HepG2 (cell line): ENCODE data around the gene NOM1. TPM values are rescaled to one million over a fixed set of nuclear protein-coding genes. Genes with fewer than 3 reads are reported as not detected.

Experiments
- ARID4A ChIP-seq: sonication (generic); formaldehyde crosslinking; IDR thresholded peaks from 2 replicates; pipeline ENCODE4 v1.5.0; 2020; ENCODE audit warnings: mild to moderate bottlenecking, missing genetic modification reagents, borderline replicate concordance
- KDM3A ChIP-seq: IDR thresholded peaks from 2 replicates; pipeline ENCODE4 v1.6.1; 2018; ENCODE audit warnings: low read depth, missing compliant biosample characterization
- ONECUT2 ChIP-seq: sonication (generic); formaldehyde crosslinking; IDR thresholded peaks from 2 replicates; pipeline ENCODE4 v1.4.0; 2020; ENCODE audit warnings: missing genetic modification reagents
- POLR2A ChIP-seq, 2 experiments: IDR thresholded peaks; 2 replicates each; pipeline ENCODE4 v1.6.1; 2011; ENCODE audit warnings: low read depth in 2 of 2, low read length in 2 of 2, mild to moderate bottlenecking in 1 of 2, moderate library complexity in 1 of 2; ENCODE audit not compliant: insufficient read depth in 1 of 2
- RNF2 ChIP-seq: fragments of 450-650 bp; conservative IDR thresholded peaks from 2 replicates; pipeline ENCODE4 v1.6.1; 2016; ENCODE audit warnings: low read depth
- SALL1 ChIP-seq: sonication (generic); formaldehyde crosslinking; IDR thresholded peaks from 2 replicates; pipeline ENCODE4 v1.8.0; 2022; ENCODE audit warnings: mild to moderate bottlenecking, missing genetic modification reagents
- ZEB1 ChIP-seq: IDR thresholded peaks from 2 replicates; pipeline ENCODE4 v1.6.1; 2012; ENCODE audit warnings: mild to moderate bottlenecking, low read depth, inconsistent platforms; ENCODE audit not compliant: insufficient replicate concordance
- ZNF205 ChIP-seq: IDR thresholded peaks from 2 replicates; pipeline ENCODE4 v1.6.1; 2018; ENCODE audit warnings: missing biosample characterization, missing genetic modification reagents
- ZNF407 ChIP-seq: sonication (generic); formaldehyde crosslinking; IDR thresholded peaks from one replicate; pipeline ENCODE4 v1.5.1; 2020; ENCODE audit warnings: mild to moderate bottlenecking, missing genetic modification reagents; ENCODE audit errors: not compliant biosample characterization
- ZNF577 ChIP-seq: sonication (generic); formaldehyde crosslinking; IDR thresholded peaks from 2 replicates; pipeline ENCODE4 v1.4.0; 2020; ENCODE audit warnings: mild to moderate bottlenecking, low read depth, missing genetic modification reagents, borderline replicate concordance
- ZNF841 ChIP-seq: sonication (generic); formaldehyde crosslinking; IDR thresholded peaks from 2 replicates; pipeline ENCODE4 v1.8.1; 2023; ENCODE audit warnings: missing genetic modification reagents, borderline replicate concordance
- polyA plus RNA-seq, 8 experiments: library from polyadenylated mRNA; depleted of rRNA in 3 of 8; stranded (reverse) in 7 of 8; unstranded in 1 of 8; fragments of >200 nt; fragmentation: Illumina TruSeq in 4 of 8; extraction: Trizol in 4 of 8; gene quantifications; 2 replicates each; pipeline versions ENCODE4 v1.2.1 to v1.2.3, GENCODE V29; 2011 to 2016; ENCODE audit warnings: low read depth in 4 of 8, missing spikeins in 1 of 8, mixed read lengths in 1 of 8; ENCODE audit not compliant: insufficient read depth in 1 of 8
- total RNA-seq, 5 experiments: library from RNA; depleted of rRNA; stranded (reverse); fragments of >200 nt; fragmentation: Illumina TruSeq; extraction: Trizol; gene quantifications; 2 replicates each; pipeline ENCODE4 v1.2.3, GENCODE V29; 2016; ENCODE audit warnings: low read depth in 1 of 5
- TF ChIP-seq, protein P1 (sequence below): IDR thresholded peaks from 2 replicates; pipeline ENCODE4 v1.6.1; 2016; ENCODE audit warnings: missing compliant biosample characterization, missing genetic modification reagents, borderline replicate concordance
- TF ChIP-seq, protein P2 (sequence below): sonication (generic); formaldehyde crosslinking; IDR thresholded peaks from 2 replicates; pipeline ENCODE4 v1.4.0; 2020; ENCODE audit warnings: missing genetic modification reagents, mild to moderate bottlenecking, borderline replicate concordance

The NOM1 gene
- total and polyA plus RNA-seq, 2 of the 13 experiments (the other 11 are each of a cell fraction or from before 2014, with no cell fraction given) = 14.2 to 26.2 TPM

DNA sequence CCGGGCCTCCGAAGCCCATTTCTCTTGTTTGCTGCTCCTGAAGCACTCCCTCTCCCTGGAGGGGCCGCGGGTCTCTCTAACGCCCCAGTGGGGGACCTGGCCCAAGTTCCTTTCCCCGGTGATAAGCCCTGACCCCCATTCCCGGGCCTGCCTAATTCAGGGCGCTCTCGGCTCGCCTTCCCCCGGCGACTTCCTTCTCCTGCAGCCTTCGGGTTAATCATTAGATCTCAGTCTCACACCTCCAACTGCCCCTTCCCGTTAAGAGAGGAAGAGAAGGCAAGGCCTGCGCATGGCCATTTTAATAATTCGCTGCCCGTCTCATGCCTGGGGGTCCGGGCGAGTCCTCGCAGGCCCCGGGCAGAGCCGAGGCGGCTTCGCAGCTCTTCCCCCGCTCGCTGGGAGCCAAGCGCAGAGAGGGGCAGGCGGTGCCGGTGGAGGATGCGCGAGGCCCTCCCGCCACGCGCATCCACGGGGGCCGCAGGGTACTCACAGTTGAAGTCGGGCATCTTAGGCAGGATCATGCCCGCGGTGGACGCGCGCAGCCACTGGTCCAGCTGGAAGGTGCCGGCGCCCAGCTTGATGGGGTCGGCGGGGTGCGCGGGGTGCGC, 59.8 kb downstream of the NOM1 start (continued):
- TF ChIP-seq, protein P1, sequence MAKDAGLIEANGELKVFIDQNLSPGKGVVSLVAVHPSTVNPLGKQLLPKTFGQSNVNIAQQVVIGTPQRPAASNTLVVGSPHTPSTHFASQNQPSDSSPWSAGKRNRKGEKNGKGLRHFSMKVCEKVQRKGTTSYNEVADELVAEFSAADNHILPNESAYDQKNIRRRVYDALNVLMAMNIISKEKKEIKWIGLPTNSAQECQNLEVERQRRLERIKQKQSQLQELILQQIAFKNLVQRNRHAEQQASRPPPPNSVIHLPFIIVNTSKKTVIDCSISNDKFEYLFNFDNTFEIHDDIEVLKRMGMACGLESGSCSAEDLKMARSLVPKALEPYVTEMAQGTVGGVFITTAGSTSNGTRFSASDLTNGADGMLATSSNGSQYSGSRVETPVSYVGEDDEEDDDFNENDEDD = no peak
- TF ChIP-seq SALL1 (CRISPR knock-in tag) (peak; percentile 29; the same call in 1 of the 2 replicates), ZNF407 (CRISPR knock-in tag) (peak; percentile 38), POLR2A (IDR thresholded peaks at IDR 0.05; ENCODE audit: insufficient read depth in 1 of 2, low read depth in 2 of 2, low read length in 2 of 2) (peak in 1 of 2 experiments; percentile 36; a peak in 1 of 4 replicates), ZNF577 (CRISPR knock-in tag) (no peak), ZEB1 (no peak), ZNF841 (CRISPR knock-in tag) (no peak), ZNF205 (CRISPR knock-in tag) (no peak), RNF2 (no peak), ONECUT2 (CRISPR knock-in tag) (no peak), KDM3A (CRISPR knock-in tag) (no peak), ARID4A (peak; percentile 35; the same call in 1 of the 2 replicates)
- TF ChIP-seq, protein P2, sequence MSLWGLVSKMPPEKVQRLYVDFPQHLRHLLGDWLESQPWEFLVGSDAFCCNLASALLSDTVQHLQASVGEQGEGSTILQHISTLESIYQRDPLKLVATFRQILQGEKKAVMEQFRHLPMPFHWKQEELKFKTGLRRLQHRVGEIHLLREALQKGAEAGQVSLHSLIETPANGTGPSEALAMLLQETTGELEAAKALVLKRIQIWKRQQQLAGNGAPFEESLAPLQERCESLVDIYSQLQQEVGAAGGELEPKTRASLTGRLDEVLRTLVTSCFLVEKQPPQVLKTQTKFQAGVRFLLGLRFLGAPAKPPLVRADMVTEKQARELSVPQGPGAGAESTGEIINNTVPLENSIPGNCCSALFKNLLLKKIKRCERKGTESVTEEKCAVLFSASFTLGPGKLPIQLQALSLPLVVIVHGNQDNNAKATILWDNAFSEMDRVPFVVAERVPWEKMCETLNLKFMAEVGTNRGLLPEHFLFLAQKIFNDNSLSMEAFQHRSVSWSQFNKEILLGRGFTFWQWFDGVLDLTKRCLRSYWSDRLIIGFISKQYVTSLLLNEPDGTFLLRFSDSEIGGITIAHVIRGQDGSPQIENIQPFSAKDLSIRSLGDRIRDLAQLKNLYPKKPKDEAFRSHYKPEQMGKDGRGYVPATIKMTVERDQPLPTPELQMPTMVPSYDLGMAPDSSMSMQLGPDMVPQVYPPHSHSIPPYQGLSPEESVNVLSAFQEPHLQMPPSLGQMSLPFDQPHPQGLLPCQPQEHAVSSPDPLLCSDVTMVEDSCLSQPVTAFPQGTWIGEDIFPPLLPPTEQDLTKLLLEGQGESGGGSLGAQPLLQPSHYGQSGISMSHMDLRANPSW (CRISPR knock-in tag) = no peak
